Neural progenitor cell (in vitro differentiated cells): ENCODE results near the gene CHRND. TPM values are rescaled to one million over a fixed set of nuclear protein-coding genes. Genes with fewer than 3 reads are reported as not detected.

ENCODE experiments used
- DNase-seq: peaks from one replicate; pipeline ENCODE4 v3.0.0-alpha.2; 2016; ENCODE audit warnings: low spot score
- H2AFZ ChIP-seq: fragments of 200-600 bp; sonication (generic); replicated peaks from 2 replicates; pipeline ENCODE4 v1.6.1; 2016; ENCODE audit warnings: antibody characterized with exemption
- H3F3A ChIP-seq: fragments of 200-600 bp; sonication (generic); 2 replicates; pipeline ENCODE4 v1.6.1; 2016; ENCODE audit warnings: antibody characterized with exemption, low read depth
- H3K27ac ChIP-seq: fragments of 200-600 bp; sonication (generic); 2 replicates; pipeline ENCODE4 v1.5.1; 2016; ENCODE audit warnings: mild to moderate bottlenecking
- H3K27me3 ChIP-seq: fragments of 200-600 bp; sonication (generic); 2 replicates; pipeline ENCODE4 v1.6.1; 2016; ENCODE audit warnings: mild to moderate bottlenecking, moderate library complexity
- H3K36me3 ChIP-seq: fragments of 200-600 bp; sonication (generic); 2 replicates; pipeline ENCODE4 v1.5.1; 2016
- H3K4me1 ChIP-seq: fragments of 200-600 bp; sonication (generic); 2 replicates; pipeline ENCODE4 v1.6.1; 2016; ENCODE audit warnings: mixed run types
- H3K4me2 ChIP-seq: fragments of 200-600 bp; sonication (generic); 2 replicates; pipeline ENCODE4 v1.6.1; 2016
- H3K4me3 ChIP-seq: fragments of 200-600 bp; sonication (generic); 2 replicates; pipeline ENCODE4 v1.5.1; 2016
- H3K79me2 ChIP-seq: fragments of 200-600 bp; sonication (generic); 2 replicates; pipeline ENCODE4 v1.6.1; 2016; ENCODE audit warnings: low read depth
- H3K9ac ChIP-seq: fragments of 200-600 bp; sonication (generic); 2 replicates; pipeline ENCODE4 v1.6.1; 2016
- H3K9me3 ChIP-seq: fragments of 200-600 bp; sonication (generic); 2 replicates; pipeline ENCODE4 v1.5.1; 2016; ENCODE audit warnings: low read depth
- H4K20me1 ChIP-seq: fragments of 200-600 bp; sonication (generic); 2 replicates; pipeline ENCODE4 v1.6.1; 2016; ENCODE audit warnings: low read depth
- H3K27ac Mint-ChIP-seq: 3 replicates; pipeline ENCODE4 v1.8.0; 2021; ENCODE audit warnings: mixed read lengths
- H3K27me3 Mint-ChIP-seq: 2 replicates; pipeline ENCODE4 v1.8.0; 2022; ENCODE audit warnings: low read depth, mild to moderate bottlenecking, inconsistent platforms, moderate library complexity, mixed read lengths; ENCODE audit not compliant: insufficient read depth
- H3K36me3 Mint-ChIP-seq: 3 replicates; pipeline ENCODE4 v1.8.0; 2021; ENCODE audit warnings: mixed read lengths
- H3K4me1 Mint-ChIP-seq: 3 replicates; pipeline ENCODE4 v1.8.0; 2021; ENCODE audit warnings: mixed read lengths
- H3K4me3 Mint-ChIP-seq: 3 replicates; pipeline ENCODE4 v1.8.0; 2021; ENCODE audit warnings: mild to moderate bottlenecking, moderate library complexity, mixed read lengths
- H3K9me3 Mint-ChIP-seq: 3 replicates; pipeline ENCODE4 v1.8.0; 2020; ENCODE audit warnings: mixed read lengths
- EZH2 ChIP-seq: fragments of 200-600 bp; sonication (generic); IDR thresholded peaks from 2 replicates; pipeline ENCODE4 v1.6.1; 2017; ENCODE audit warnings: antibody characterized with exemption, mild to moderate bottlenecking, moderate library complexity
- EZH2phosphoT487 ChIP-seq: fragments of 200-600 bp; sonication (generic); IDR thresholded peaks from 2 replicates; pipeline ENCODE4 v1.6.1; 2017; ENCODE audit warnings: antibody characterized with exemption
- total RNA-seq: library from RNA; depleted of rRNA; stranded (reverse); fragments of >200 nt; gene quantifications from 2 replicates; pipeline ENCODE4 v1.2.3, GENCODE V29; 2015; ENCODE audit warnings: low replicate concordance
- TF ChIP-seq, protein P1 (sequence below): fragments of 200-600 bp; sonication (generic); IDR thresholded peaks from 2 replicates; pipeline ENCODE4 v1.5.1; 2017; ENCODE audit warnings: antibody characterized with exemption, mild to moderate bottlenecking

Gene CHRND
- total RNA-seq, 1 donor from 2014 or later: not detected

DNA sequence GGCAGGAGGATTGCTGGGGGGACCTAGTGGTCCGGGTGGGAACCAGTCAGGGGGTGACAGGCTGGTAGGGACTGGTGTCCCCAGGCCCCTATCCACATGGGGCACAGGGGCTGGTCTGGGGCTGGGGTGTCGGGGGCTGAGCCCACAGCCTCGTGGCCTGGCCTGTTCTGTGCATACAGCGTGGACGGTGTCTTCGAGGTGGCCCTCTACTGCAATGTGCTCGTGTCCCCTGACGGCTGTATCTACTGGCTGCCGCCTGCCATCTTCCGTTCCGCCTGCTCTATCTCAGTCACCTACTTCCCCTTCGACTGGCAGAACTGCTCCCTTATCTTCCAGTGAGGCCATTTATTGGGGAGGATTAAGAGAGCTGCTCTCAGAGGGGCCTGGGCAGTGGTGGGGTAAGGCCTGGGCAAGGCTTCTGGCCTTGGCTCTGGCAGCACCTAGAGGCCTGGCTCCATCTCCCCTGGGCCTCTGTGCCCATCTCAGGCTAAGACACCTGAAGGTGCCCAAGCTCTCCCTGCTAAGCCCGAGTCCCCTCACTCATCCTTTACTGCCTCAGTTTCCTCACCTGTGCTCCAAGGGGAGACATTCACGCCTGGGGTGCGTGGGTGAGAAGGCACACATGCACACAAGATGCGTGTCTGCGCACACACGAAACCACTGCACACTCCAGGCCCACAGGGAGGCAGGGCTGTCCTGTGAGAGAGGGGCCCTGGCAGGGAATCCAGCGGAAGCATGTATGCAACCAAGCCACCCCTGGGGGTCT is 15.4 kb downstream of the CHRND start:
- Histone ChIP-seq H3K79me2 (no peaks in the 10 kb centered on the region), H3K4me2 (no peak overlapping the region), H3K4me1 (peaks cover 7% of the 10 kb centered on the region), H2AFZ (no peak overlapping the region), H4K20me1 (no peaks in the 10 kb centered on the region), H3K36me3 (no peaks in the 10 kb centered on the region), H3K9me3 (no peaks in the 10 kb centered on the region), H3F3A (peaks cover 3% of the 10 kb centered on the region), H3K27ac (no peak overlapping the region), H3K4me3 (no peak overlapping the region), H3K27me3 (no peaks in the 10 kb centered on the region), H3K9ac (no peak overlapping the region)
- peaks cover 12% of the 10 kb centered on the region for H3K4me1 Mint-ChIP-seq
- DNase-seq: no peak
- no peak for TF ChIP-seq EZH2
- TF ChIP-seq EZH2phosphoT487: no peak
- TF ChIP-seq, protein P1, sequence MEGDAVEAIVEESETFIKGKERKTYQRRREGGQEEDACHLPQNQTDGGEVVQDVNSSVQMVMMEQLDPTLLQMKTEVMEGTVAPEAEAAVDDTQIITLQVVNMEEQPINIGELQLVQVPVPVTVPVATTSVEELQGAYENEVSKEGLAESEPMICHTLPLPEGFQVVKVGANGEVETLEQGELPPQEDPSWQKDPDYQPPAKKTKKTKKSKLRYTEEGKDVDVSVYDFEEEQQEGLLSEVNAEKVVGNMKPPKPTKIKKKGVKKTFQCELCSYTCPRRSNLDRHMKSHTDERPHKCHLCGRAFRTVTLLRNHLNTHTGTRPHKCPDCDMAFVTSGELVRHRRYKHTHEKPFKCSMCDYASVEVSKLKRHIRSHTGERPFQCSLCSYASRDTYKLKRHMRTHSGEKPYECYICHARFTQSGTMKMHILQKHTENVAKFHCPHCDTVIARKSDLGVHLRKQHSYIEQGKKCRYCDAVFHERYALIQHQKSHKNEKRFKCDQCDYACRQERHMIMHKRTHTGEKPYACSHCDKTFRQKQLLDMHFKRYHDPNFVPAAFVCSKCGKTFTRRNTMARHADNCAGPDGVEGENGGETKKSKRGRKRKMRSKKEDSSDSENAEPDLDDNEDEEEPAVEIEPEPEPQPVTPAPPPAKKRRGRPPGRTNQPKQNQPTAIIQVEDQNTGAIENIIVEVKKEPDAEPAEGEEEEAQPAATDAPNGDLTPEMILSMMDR: no peak
- H3K4me3 Mint-ChIP-seq: no peak overlapping the region
- no peaks in the 10 kb centered on the region for H3K9me3 Mint-ChIP-seq
- H3K27ac Mint-ChIP-seq: no peak overlapping the region
- no peaks in the 10 kb centered on the region for H3K27me3 Mint-ChIP-seq
- peaks cover 4% of the 10 kb centered on the region for H3K36me3 Mint-ChIP-seq

- Mint-ChIP-seq H3K27ac (no peak overlapping the region), H3K4me1 (peaks cover 12% of the 10 kb centered on the region), H3K9me3 (peaks cover 2% of the 10 kb centered on the region), H3K36me3 (peaks cover 8% of the 10 kb centered on the region), H3K4me3 (no peak overlapping the region), H3K27me3 (peaks cover 2% of the 10 kb centered on the region)
- no peaks in the 10 kb centered on the region for H3K36me3 ChIP-seq
- no peak overlapping the region for H3K27ac ChIP-seq
- no peak overlapping the region for H3K4me3 ChIP-seq
- TF ChIP-seq EZH2phosphoT487 (no peak), EZH2 (no peak)
- TF ChIP-seq, protein P1: no peak
- DNase-seq: no peak
- no peak overlapping the region for H3K4me2 ChIP-seq
- no peaks in the 10 kb centered on the region for H3K27me3 ChIP-seq
- H3K9me3 ChIP-seq: no peaks in the 10 kb centered on the region
- peaks cover 3% of the 10 kb centered on the region for H3F3A ChIP-seq
- peaks cover 7% of the 10 kb centered on the region for H3K4me1 ChIP-seq
- no peaks in the 10 kb centered on the region for H4K20me1 ChIP-seq
- H3K79me2 ChIP-seq: no peaks in the 10 kb centered on the region
- no peak overlapping the region for H2AFZ ChIP-seq
- H3K9ac ChIP-seq: no peak overlapping the region
Measured at GRCh38 chr2:232541961-232542714, 16.2 kb downstream of the CHRND start.

GRCh38 chr2:232542715-232543467 is 16.9 kb downstream of the CHRND start:
- H3K4me1 ChIP-seq: peaks cover 7% of the 10 kb centered on the region
- TF ChIP-seq, protein P1: no peak
- no peak for TF ChIP-seq EZH2phosphoT487
- TF ChIP-seq EZH2: no peak
- H3K36me3 ChIP-seq: no peaks in the 10 kb centered on the region
- H4K20me1 ChIP-seq: no peaks in the 10 kb centered on the region
- Mint-ChIP-seq H3K36me3 (peaks cover 15% of the 10 kb centered on the region), H3K4me1 (peaks cover 12% of the 10 kb centered on the region), H3K9me3 (peaks cover 2% of the 10 kb centered on the region), H3K4me3 (no peak overlapping the region), H3K27me3 (peaks cover 2% of the 10 kb centered on the region), H3K27ac (no peak overlapping the region)
- H3K27ac ChIP-seq: no peak overlapping the region
- no peak overlapping the region for H2AFZ ChIP-seq
- no peaks in the 10 kb centered on the region for H3K27me3 ChIP-seq
- no peak overlapping the region for H3K4me3 ChIP-seq
- H3K9me3 ChIP-seq: no peaks in the 10 kb centered on the region
- H3K9ac ChIP-seq: no peak overlapping the region
- H3K4me2 ChIP-seq: no peak overlapping the region
- peaks cover 3% of the 10 kb centered on the region for H3F3A ChIP-seq
- no peak for DNase-seq
- H3K79me2 ChIP-seq: peaks cover 6% of the 10 kb centered on the region
